Endodermal cell (in vitro differentiated cells): ENCODE measurements around the gene RASAL1. TPM values are rescaled to one million over a fixed set of nuclear protein-coding genes. Genes with fewer than 3 reads are reported as not detected.

Experiments
- DNase-seq: peaks from one replicate; pipeline ENCODE4 v3.0.0-alpha.2; 2017
- H3K27ac ChIP-seq: 2 replicates; pipeline ENCODE4 v1.5.1; 2013; ENCODE audit warnings: mild to moderate bottlenecking, low read depth, low read length, moderate library complexity
- H3K27me3 ChIP-seq: 2 replicates; pipeline ENCODE4 v1.6.1; 2013; ENCODE audit warnings: mild to moderate bottlenecking, low read length, moderate library complexity; ENCODE audit not compliant: insufficient read depth, control insufficient read depth, poor library complexity, severe bottlenecking
- H3K36me3 ChIP-seq: 2 replicates; pipeline ENCODE4 v1.7.0; 2013; ENCODE audit warnings: mild to moderate bottlenecking, low read length, moderate library complexity; ENCODE audit not compliant: control insufficient read depth, insufficient read depth
- H3K4me1 ChIP-seq: one replicate; pipeline ENCODE4 v1.7.0; 2013; ENCODE audit warnings: low read length; ENCODE audit not compliant: control insufficient read depth, insufficient read depth
- H3K4me3 ChIP-seq: 2 replicates; pipeline ENCODE4 v1.5.1; 2013; ENCODE audit warnings: mild to moderate bottlenecking, low read length, moderate library complexity
- H3K9ac ChIP-seq: 2 replicates; pipeline ENCODE4 v1.6.1; 2013; ENCODE audit warnings: mild to moderate bottlenecking, low read length, moderate library complexity; ENCODE audit not compliant: poor library complexity, severe bottlenecking; ENCODE audit errors: extremely low read depth
- H3K9me3 ChIP-seq: 2 replicates; pipeline ENCODE4 v1.6.1; 2013; ENCODE audit warnings: mild to moderate bottlenecking, low read length, moderate library complexity; ENCODE audit not compliant: control insufficient read depth
- H3K27ac Mint-ChIP-seq: 2 replicates; pipeline ENCODE4 v1.8.0; 2020; ENCODE audit warnings: mixed read lengths
- H3K27me3 Mint-ChIP-seq: 2 replicates; pipeline ENCODE4 v1.8.0; 2021; ENCODE audit warnings: mild to moderate bottlenecking, mixed read lengths; ENCODE audit not compliant: insufficient read depth
- H3K36me3 Mint-ChIP-seq: 2 replicates; pipeline ENCODE4 v1.8.0; 2020; ENCODE audit warnings: low read depth, mixed read lengths
- H3K4me1 Mint-ChIP-seq: 2 replicates; pipeline ENCODE4 v1.8.0; 2020; ENCODE audit warnings: mixed read lengths
- H3K4me3 Mint-ChIP-seq: 2 replicates; pipeline ENCODE4 v1.8.0; 2020; ENCODE audit warnings: mild to moderate bottlenecking, moderate library complexity, mixed read lengths
- H3K9me3 Mint-ChIP-seq: 2 replicates; pipeline ENCODE4 v1.8.0; 2020; ENCODE audit warnings: mild to moderate bottlenecking, mixed read lengths
- CTCF ChIP-seq: fragments of 200-600 bp; sonication (generic); conservative IDR thresholded peaks from 2 replicates; pipeline ENCODE4 v1.5.0; 2021; ENCODE audit warnings: antibody characterized with exemption, mild to moderate bottlenecking
- WGBS, 2 experiments: methylation state at CpG; one replicate each; pipeline versions ENCODE4 v1.1.5 to v1.1.7; 2013; ENCODE audit warnings: missing lambda C conversion rate in 2 of 2, mixed read lengths in 1 of 2; ENCODE audit not compliant: insufficient coverage in 1 of 2, insufficient read length in 1 of 2; 5-methylcytosine and 5-hydroxymethylcytosine counted together
- total RNA-seq, 2 donors: library from RNA; stranded (reverse); fragmentation: NEBNext Ultra II Directional in 1 of 2; extraction: Animal tissue kit (Norgen Biotek cat#: 25700) in 1 of 2; gene quantifications; 2 replicates in 1 of 2; 3 replicates in 1 of 2; pipeline ENCODE4 v1.2.1, GENCODE V29; 2021

The RASAL1 gene
- total RNA-seq, 2 donors from 2014 or later = 0.77 to 1.4 TPM

GRCh38 chr12:113064395-113065125 is 71.0 kb downstream of the RASAL1 start:
- Histone ChIP-seq H3K4me1 (no peaks in the 10 kb centered on the region), H3K36me3 (no peaks in the 10 kb centered on the region), H3K9ac (no peak overlapping the region), H3K27me3 (peaks cover 14% of the 10 kb centered on the region), H3K9me3 (no peaks in the 10 kb centered on the region), H3K27ac (no peak overlapping the region), H3K4me3 (no peak overlapping the region)
- Mint-ChIP-seq H3K4me1 (peaks cover 5% of the 10 kb centered on the region), H3K4me3 (no peak overlapping the region), H3K27me3 (peaks cover 9% of the 10 kb centered on the region), H3K27ac (no peak overlapping the region), H3K9me3 (no peaks in the 10 kb centered on the region), H3K36me3 (no peaks in the 10 kb centered on the region)
- TF ChIP-seq CTCF = no peak
- DNase-seq = no peak
- 69 to 80% methylated on average over 4 to 5 of the region's 5 CpGs for WGBS, 2 experiments

- H3K4me3 ChIP-seq = no peak overlapping the region
- Mint-ChIP-seq H3K36me3 (no peaks in the 10 kb centered on the region), H3K9me3 (no peaks in the 10 kb centered on the region), H3K4me1 (peaks cover 2% of the 10 kb centered on the region), H3K4me3 (no peak overlapping the region), H3K27me3 (peaks cover 9% of the 10 kb centered on the region), H3K27ac (no peak overlapping the region)
- H3K9ac ChIP-seq = no peak overlapping the region
- H3K9me3 ChIP-seq = no peaks in the 10 kb centered on the region
- no peak for TF ChIP-seq CTCF
- 89 to 91% methylated on average over 6 to 9 of the region's 9 CpGs for WGBS, 2 experiments
- no peak overlapping the region for H3K27ac ChIP-seq
- peaks cover 15% of the 10 kb centered on the region for H3K27me3 ChIP-seq
- no peaks in the 10 kb centered on the region for H3K36me3 ChIP-seq
- DNase-seq = no peak
- H3K4me1 ChIP-seq = no peaks in the 10 kb centered on the region
Measured at GRCh38 chr12:113063396-113064350, 71.9 kb downstream of the RASAL1 start.

DNA sequence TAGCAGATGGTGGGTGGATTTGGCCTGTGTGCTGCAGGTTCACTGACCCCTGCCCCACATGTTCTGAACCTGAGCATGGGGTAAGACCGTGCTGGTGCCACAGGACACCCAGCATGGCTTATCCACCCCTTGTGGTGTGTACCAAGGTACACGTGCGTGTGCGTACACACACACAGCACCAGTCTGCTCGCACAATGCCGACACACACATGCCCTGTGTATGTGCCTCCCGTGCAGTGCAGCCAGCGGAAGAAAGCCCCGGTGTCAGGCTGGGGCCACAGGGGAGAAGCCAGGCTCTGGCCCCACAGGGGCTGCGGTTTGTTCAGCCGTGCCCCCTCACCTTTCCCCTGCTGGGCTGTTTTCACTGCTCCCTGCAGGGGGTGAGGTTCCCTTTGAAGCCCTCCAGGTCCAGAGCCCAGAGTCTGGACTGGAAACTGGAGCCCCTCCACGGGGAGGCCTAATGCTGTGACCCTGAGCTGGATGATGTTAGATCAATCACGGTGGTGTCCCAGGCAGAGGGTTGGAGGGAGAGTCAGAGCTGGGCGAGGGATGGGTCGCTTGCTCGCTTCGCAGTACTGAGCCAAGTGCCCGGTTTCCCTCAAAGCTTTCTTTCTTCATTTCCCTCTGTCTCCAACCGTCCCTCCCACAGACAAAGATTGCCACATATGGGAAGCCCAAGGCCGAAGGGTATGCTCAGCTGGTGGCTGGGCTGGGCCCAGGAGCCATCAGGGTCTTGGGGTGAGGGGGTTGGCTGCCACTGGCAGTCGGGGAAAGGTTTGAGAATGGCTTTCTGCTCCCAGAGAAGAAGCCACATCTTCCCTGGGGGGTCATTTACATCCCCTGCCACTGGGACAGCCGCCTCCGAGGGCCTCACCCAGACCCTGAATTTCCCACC is 72.8 kb downstream of the RASAL1 start:
- Histone ChIP-seq H3K9me3 (no peaks in the 10 kb centered on the region), H3K27me3 (peaks cover 24% of the 10 kb centered on the region), H3K4me3 (no peak overlapping the region), H3K9ac (no peak overlapping the region), H3K4me1 (no peaks in the 10 kb centered on the region), H3K36me3 (no peaks in the 10 kb centered on the region), H3K27ac (no peak overlapping the region)
- H3K36me3 Mint-ChIP-seq = no peaks in the 10 kb centered on the region
- no peak for TF ChIP-seq CTCF
- peaks cover 13% of the 10 kb centered on the region for H3K27me3 Mint-ChIP-seq
- H3K4me1 Mint-ChIP-seq = peaks cover 2% of the 10 kb centered on the region
- H3K4me3 Mint-ChIP-seq = no peak overlapping the region
- H3K9me3 Mint-ChIP-seq = no peaks in the 10 kb centered on the region
- WGBS, 2 experiments = 61 to 67% methylated on average over 15 to 23 of the region's 23 CpGs
- no peak for DNase-seq
- no peak overlapping the region for H3K27ac Mint-ChIP-seq
